ENCODE measurements around the gene AOAH.

Gene AOAH

DNA sequence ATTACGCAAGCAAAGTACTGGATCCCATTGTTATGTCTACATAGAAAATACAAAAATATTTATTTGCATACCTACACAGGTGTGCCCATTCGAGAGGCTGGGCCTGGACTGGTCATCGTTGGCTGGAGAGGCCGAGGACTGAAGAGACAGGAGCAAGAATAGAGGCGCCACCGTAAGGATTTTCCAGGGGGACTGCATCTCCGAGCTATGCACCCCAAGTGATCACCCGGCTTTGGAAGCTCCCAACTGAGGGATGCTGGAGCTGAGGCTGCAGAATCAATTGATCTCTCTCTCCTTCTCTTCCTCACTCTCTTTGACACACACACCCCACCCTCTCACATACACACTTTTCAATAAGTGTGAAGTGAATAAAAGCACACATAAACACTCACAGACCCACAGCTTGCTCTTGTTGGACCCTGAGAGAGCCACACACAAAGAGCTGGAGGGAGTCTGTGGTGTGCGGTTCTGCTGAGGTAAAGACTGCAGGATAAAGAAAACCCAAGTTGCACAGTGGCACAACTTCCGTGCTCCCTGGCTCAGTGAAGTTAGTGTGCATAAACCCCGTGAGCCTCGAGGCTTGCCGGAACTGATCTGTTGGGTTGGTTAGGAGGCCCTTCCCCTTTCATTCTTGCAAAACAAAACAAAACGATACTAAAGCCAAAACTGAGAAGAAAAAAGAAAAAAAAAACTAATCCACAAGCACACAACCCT is at the start of gene AOAH:
AOAH (minus strand) TSS at position 544 of the 714 bp plus-strand sequence; CDS start at position 198, 346 bp downstream.
- no peak within 1 kb of the TSS for H3K4me3 ChIP-seq (ENCODE audit: low read length)
- DNase-seq (ENCODE audit: low read depth): no peak
- TF ChIP-seq, protein P1, sequence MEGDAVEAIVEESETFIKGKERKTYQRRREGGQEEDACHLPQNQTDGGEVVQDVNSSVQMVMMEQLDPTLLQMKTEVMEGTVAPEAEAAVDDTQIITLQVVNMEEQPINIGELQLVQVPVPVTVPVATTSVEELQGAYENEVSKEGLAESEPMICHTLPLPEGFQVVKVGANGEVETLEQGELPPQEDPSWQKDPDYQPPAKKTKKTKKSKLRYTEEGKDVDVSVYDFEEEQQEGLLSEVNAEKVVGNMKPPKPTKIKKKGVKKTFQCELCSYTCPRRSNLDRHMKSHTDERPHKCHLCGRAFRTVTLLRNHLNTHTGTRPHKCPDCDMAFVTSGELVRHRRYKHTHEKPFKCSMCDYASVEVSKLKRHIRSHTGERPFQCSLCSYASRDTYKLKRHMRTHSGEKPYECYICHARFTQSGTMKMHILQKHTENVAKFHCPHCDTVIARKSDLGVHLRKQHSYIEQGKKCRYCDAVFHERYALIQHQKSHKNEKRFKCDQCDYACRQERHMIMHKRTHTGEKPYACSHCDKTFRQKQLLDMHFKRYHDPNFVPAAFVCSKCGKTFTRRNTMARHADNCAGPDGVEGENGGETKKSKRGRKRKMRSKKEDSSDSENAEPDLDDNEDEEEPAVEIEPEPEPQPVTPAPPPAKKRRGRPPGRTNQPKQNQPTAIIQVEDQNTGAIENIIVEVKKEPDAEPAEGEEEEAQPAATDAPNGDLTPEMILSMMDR (conservative IDR thresholded peaks at IDR 0.05; ENCODE audit: low read depth, low read length): no peak

- TF ChIP-seq, protein P1 (conservative IDR thresholded peaks at IDR 0.05; ENCODE audit: low read depth, low read length): no peak
- H3K4me3 ChIP-seq (ENCODE audit: low read length): no peak overlapping the region
- DNase-seq (ENCODE audit: low read depth): no peak
These were observed 42.2 kb upstream of the AOAH start for GRCh38 chr7:36766451-36766850.

GRCh38 chr7:36765605-36766004 is 41.3 kb upstream of the AOAH start:
- TF ChIP-seq, protein P1 (conservative IDR thresholded peaks at IDR 0.05; ENCODE audit: low read depth, low read length): no peak
- no peak for DNase-seq (ENCODE audit: low read depth)
- H3K4me3 ChIP-seq (ENCODE audit: low read length): no peak overlapping the region

GRCh38 chr7:36764929-36765328 is 40.6 kb upstream of the AOAH start:
- TF ChIP-seq, protein P1 (conservative IDR thresholded peaks at IDR 0.05; ENCODE audit: low read depth, low read length): no peak
- H3K4me3 ChIP-seq (ENCODE audit: low read length): no peak overlapping the region
- no peak for DNase-seq (ENCODE audit: low read depth)

DNA sequence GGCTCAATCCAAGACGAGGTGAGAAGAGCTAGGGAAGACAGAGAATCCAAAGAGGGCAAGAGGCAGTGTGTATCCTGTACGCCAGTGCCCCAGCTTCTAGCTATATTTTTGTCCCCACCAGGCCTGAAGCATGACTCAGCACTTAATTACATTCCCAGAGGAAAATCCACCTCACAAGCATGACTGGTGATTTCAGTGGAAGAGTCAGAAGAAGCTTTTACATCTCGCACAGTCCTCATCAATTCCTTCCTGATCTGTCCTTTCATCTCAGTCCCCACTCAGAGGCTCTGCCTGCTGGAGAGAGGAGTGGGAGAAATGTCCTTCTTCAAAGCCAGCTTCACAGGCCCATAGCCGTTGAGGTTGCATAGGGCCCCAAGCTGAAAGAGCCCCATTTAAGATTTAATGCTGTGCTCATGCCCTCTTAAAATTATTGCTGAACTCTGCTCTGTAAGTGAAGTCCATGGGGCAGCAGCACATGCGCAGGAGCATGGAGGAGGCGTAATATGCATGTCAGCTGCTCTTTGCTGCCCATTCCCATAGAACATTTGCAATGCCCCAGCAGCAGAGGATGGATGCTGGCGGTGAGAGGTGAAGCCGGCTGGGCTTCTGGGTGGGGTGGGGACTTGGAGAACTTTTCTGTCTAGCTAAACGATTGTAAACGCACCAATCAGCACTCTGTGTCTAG is 39.0 kb upstream of the AOAH start:
- TF ChIP-seq, protein P1 (conservative IDR thresholded peaks at IDR 0.05; ENCODE audit: low read depth, low read length): no peak
- H3K4me3 ChIP-seq (ENCODE audit: low read length): no peak overlapping the region
- DNase-seq (ENCODE audit: low read depth): no peak

DNA sequence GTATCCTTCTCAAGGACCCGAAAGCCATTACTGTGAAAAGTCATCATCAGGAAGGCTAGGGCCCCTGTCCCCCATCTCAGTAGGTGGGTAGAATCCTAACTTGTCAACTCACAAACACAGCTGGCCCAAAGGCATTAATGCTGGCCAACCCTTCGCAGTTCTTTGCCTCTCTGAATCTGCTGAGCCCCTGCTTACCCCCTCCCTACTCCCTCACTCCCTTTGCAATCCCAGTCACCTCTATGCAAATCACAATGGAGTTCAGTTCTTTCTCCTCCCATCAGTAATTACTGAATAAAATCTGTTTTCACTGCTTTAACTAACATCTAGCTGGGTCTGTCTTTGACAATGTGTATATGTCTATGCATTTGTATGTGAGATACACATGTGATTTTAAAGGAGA is 38.1 kb upstream of the AOAH start:
- H3K4me3 ChIP-seq (ENCODE audit: low read length): no peak overlapping the region
- DNase-seq (ENCODE audit: low read depth): no peak

More for the DNA sequence above, 38.1 kb upstream of the AOAH start:
- TF ChIP-seq, protein P1 (conservative IDR thresholded peaks at IDR 0.05; ENCODE audit: low read depth, low read length): no peak
